HG02943 (cell line): ENCODE results near the gene KCNJ18.
"Not testable (repeated sequence)": the region's sequence is repeated elsewhere in the genome, so short reads cannot be mapped to it uniquely, and the experiment has no call there.

ENCODE experiments used
- ATAC-seq: cut with Tn5 transposase; IDR thresholded peaks from one replicate; pipeline ENCODE4 v1.9.1; 2021; ENCODE audit warnings: mild to moderate bottlenecking, low read depth, moderate library complexity; ENCODE audit not compliant: unreplicated experiment

The KCNJ18 gene

DNA sequence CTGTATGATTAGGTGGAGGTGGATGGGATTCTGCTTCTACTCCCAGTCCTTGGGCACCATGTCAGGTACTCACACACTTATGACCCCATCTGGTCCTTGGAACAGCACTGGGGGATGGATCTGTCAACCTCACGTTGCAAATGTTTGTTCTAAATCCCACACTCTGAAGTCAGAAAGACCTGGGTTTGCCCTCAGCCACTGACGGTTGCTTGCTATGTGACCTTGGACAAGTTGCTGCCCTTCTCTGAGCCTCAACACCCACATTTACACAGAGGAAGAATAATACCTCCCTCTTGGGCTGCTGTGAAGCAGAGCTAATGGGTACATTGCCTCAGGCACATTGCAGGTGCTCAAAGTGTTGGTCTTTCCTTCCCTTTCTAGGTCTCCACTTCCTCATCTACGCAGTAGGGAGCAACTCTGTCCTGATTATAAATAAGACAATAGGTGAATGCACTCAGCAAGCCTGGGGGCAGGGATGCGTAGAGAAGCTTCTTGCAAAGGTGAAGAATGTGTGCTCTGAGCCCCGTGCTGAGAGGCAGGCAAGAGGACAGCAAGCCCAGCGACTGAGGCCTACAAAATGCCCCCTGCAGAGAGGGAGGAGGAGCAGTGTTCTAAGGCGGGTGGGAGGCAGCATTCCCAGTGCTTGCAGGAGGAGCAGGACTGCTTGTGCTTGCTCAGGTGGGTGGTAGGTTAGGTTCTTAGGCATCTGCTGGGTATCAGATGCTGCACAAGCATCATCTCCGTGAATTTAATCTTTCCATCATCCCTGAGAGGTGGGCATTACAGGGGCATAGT, 21.8 kb upstream of the KCNJ18 start:
- not testable (repeated sequence) for ATAC-seq

DNA sequence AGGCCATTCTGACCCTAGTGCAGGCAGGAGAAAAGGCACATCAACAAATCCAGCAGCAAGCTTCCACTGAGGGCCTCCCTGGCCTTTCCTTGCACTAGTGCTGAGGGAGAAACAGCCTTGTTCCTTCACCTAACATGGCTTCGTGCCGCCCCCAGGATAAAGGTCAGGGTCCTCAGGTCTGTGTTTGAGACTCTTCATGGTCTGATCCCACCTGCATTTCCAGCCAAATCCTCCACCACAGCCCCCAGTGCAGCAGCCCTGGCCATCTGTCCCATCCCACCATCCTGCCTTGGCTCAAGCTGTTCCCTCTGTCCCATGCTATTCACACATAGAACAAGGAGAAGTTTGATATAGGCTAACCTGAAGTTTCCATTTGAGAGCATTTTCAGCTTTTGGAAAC, 20.9 kb upstream of the KCNJ18 start:
- ATAC-seq: not testable (repeated sequence)

DNA sequence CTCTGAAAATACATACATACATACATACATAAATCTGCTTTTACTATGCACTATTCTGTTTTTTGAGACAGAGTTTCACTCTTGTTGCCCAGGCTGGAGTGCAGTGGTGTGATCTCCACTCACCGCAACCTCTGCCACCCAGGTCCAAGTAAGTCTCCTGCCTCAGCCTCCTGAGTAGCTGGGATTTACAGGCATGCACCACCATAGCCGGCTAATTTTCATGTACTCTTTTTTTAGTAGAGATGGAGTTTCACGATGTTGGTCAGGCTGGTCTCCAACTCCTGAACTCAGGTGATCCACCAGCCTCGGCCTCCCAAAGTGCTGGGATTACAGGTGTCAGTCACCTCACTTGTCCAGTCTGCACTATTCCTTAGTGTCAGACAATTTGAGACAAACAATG, 20.5 kb upstream of the KCNJ18 start:
- ATAC-seq: not testable (repeated sequence)

DNA sequence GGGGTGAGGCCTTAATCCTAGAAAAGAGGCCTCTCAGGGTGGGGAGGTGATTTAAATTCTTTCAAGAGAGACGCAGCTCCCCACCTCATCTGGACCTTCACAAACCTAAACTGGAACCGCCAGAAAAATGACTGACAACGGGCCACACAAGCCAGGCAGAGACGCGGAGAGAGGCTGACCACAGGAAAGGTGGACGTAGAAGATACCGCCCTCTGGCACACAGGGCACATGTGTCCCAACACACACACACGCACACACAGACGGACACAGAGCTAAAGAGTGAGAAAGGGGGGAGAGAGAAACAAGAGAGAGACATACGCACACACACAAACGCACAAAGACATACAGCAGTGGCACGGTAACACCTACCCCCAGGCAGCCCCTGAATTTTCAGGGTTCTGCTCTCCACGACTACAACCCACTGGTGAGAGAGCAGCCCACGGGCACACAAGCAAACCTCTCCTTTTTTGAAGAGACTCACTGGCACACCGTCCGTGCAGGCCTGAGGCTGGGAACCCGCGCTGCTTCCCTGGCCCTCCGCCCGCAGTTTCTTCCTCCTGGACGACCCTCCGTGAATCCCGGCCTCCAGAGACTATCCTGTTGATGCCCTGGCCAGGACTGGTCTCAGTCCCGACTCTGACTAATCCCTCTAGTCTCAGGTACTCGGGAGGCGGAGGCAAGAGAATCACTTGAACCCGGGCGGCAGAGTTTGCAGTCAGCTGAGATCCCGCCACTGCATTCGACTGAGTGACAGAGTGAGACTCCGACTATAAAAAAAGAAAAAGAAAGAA, 18.7 kb upstream of the KCNJ18 start:
- not testable (repeated sequence) for ATAC-seq

DNA sequence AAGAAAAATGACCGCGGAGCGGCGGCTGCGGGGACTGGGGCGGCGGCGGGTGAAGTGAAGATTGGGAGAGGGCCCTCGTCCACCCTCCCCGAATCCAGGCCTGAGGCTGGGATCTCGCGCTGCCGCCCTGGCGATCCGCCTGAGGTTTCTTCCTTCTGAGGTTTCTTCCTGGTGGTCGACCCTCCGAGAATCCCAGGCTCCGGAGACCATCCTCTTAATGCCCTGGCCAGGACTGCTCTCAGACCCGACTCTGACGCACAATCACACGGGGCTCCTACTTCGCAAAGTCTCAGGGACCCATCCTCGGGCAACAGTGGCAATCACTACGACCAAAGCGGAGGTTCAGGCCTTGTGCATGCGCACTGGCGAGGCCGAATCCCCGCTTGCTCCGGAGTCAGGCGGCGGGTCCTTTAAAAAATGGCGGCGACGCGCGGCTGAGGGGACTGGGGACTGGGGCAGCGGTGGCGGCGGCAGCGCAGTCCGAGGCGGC, 18.0 kb upstream of the KCNJ18 start:
- ATAC-seq: no peak

DNA sequence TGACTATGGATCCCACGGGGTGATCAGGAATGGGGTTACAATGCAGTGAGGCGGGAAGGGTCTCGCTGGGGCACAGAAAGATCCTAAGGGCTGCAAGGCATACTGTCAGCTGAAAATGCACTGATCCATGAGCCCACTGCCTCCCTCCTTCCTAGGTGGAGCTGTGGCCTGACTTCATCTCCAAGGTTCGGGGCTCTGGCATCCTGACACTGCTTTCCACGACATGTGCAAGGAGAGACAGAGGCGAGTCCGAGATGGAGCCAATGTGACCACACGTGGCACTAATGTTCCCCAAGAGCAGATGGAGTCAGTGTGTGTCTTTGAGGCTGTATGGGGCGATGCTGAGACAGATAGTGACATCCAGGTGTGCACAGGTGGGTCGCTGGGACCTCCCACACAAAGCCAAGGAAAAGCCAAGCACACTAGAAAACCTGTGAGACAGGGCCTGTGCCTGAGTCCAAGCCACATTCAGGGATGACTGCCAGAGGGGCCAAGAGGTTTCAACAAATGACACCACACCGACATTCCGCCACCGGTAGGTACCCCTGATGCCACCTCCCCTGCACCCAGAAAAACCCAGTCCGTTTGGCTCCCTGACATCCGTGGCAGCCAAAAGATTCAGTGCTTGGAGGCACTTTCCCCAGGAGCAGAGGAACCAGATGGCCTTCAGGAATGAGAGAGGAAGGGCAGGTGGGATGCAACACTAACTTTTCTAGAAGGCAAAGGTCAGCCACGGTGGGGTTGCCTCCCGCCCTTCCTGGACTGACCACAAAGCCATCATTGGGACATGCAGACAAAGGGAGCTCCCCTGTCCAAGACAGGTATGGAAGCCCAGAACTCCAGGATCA, 17.2 kb upstream of the KCNJ18 start:
- ATAC-seq: not testable (repeated sequence)

DNA sequence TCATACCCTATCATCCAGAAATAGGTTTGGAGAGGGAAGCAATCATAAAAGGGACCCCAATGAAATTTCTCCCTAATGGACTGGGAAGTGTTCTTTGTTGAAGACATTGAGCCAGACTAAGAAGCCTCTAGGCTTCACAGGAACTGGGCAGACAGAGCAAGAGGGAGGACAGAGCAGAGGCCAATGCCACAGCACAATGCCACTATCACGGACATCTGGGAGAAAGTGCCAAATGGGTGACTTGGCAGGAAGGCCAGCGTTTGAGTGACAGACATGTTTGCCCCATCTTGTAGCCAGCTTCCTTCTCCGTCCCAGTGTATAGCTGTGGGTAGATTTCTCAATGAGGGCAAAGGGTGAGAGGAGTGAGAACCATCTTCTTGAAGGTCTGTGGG, 16.6 kb upstream of the KCNJ18 start:
- ATAC-seq: not testable (repeated sequence)

DNA sequence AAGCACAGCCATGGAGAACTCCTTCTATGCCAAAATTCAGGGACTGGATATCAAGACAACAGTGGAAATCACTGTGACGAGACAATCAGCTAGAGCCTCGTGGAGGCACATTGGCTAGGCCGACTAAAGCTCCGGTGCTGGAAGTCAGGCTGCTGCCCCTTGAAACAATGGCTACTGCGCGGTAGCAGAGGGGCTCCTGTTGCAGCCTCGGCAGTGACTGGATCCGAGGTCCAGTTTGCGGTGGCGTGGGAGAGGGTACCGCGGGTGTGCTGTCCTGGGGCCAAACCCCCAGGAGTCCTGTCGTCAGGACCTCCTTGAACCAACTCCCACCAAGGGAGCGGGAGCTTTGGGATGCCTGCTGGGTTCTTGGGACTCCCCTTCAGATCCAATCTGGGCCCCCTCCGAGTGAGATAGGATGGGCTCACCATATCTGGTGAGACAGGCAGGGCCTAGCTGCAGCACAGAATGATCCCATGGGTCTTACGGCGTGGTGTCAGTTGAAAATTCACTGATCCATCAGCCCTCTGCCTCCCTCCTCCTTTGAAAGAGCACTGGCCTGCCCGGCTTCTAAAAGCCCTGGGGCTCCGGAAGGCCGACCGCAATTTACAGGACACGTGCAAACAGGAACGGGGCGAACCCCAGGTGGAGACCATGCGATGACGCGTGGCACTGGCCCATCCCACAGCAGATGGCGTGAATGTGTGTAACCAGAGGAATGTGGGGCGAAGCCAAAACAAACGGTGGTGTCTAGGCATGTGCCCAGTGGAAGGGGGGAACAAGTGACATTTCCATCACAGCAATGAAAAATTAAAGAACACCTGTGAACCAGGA, 15.8 kb upstream of the KCNJ18 start:
- no peak for ATAC-seq

DNA sequence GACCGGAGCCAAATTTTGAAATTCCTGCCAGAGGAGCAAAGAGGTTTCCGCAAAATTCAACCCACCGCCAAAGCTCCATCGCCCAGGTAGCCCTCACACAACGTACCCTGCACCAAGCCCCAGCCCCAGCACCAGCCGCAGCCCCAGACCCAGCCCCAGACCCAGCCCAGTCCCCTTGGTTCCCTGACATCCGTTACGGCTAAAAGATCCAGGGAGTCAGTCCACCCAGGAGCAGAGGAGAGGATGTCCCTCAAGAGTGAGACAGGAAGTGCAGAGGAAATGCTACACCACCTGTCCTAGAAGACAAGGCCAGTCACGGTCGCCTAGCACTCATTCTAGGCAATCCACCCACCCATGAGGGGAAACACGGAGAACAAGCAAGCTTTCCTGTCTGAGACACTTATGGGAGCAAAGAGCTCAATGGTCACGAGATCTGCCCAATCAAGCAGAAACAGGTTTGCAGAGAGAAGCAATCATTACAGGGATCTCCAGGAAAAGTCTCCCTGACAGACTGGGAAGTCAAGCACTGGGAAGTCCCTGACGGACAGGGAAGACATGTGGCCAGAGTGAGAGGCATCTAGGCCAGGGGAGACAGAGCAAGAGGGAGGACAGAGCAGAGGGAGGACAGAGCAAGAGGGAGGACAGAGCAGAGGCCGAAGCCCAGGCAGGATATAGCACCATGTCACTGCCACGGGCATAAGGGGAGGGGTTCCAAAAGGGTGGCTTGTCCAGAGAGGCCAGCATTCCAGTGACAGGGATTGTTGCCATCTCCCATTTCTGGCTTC, 15.0 kb upstream of the KCNJ18 start:
- no peak for ATAC-seq

DNA sequence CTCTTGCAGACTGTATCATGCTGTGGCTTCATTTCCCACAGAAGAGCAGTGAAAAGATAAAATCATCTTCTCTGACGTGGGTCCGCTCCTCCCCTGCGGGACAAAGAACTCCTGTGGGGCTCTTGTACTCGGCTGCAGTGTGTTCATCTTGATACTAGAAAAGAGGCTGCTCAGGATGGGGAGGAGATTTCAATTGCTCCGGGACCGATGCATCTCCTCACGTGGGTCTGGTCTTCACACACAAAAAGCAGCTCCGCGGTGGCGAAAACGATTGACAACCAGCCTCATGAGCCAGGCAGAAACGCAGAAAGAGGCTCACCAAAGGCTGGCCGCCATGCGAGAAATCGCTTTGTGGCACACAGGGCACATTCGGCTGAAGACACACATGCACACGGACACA, 14.4 kb upstream of the KCNJ18 start:
- ATAC-seq: no peak

DNA sequence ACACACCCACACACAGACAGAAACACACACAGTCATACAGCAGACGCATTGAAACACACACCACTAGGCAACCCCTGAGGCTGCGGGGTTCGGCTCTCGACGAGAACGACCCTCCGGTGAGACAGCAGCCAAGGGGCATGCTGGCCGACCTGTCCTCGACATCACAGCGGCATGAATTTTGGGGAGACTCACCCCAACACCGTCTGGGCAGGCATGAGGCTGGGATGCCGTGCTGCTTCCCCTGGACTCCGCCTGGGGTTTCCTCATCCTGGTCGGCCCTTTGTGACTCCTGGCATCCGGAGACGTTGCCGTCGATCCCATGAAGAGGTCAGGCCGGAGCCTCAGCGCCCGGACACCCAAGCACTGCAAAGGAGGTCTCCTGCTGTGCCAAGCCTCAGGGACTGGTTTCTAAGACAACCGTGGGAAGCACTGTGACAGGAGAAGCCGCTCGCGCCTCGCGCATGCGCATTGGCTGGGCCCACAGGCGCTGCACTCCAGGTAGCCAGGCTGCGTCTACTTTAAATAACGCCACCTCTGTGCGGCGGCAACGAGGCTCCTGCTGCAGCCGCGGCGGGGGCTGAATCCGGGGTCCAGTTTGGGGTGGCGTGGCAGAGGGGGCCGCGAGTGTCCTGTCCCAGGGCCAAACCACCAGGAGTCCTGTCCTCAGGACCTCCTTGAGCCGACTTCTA, 13.8 kb upstream of the KCNJ18 start:
- no peak for ATAC-seq

DNA sequence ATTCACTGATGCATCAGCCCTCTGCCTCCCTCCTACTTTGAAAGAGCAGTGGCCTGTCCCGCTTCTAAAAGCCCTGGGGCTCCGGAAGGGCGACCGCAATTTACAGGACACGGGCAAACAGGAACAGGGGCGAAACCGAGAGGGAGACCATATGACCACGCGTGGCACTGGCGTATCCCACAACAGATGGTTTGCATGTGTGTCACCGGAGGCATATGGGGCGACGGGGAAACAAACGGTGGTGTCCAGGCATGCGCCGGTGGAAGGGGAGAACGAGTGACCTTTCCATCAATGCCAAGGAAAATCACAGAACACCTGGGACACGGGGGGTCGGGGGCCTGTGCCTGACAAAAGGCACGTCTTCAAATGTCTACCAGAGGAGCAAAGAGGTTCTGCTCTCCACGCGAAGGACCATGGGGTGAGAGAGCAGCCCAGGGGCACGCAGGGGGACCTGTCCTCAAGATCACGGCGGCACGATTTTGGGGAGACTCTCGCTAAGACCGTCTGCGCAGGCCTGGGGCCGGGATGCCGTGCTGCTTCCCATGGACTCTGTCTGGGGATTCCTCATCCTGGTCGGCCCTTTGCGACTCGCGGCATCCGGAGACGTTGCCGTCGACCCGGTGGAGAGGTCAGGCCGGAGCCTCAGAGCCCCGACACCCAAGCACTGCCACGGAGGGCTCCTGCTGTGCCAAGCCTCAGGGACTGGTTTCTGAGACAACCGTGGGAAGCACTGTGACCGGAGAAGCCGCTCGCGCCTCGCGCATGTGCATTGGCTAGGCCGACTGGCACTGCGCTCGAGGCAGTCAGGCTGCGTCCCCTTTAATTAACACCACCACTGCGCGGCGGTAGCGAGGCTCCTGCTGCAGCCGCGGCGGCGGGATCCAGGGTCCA, 12.8 kb upstream of the KCNJ18 start:
- no peak for ATAC-seq

DNA sequence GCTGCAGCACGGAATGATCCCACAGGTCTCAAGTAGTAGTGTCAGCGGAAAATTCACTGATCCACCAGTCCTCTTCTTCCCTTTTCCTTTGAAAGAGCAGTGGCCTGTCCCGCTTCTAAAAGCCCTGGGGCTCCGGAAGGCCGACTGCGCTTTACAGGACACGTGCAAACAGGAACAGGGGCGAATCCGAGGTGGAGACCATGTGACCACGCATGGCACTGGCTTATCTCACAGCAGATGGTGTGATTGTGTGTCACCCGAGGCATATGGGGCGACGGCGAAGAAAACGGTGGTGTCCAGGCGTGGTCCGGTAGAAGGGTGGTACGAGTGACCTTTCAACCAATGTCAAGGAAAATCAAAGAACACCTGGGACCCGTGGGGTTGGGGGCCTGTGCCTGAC, 12.0 kb upstream of the KCNJ18 start:
- no peak for ATAC-seq

DNA sequence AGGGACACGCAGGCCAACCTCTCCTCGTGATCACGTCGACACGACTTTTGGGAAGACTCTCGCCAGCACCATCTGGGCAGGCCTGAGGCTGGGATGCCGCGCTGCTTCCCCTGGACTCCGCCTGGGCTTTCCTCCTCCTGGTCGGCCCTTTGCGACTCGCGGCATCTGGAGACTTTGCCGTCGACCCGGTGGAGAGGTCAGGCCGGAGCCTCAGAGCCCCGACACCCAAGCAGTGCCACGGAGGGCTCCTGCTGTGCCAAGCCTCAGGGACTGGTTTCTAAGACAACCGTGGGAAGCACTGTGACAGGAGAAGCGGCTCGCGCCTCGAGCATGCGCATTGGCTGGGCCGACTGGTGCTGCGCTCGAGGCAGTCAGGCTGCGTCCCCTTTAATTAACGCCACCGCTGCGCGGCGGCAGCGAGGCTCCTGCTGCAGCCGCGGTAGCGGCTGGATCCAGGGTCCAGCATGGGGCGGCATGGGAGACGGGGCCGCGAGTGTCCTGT, 11.4 kb upstream of the KCNJ18 start:
- not testable (repeated sequence) for ATAC-seq

DNA sequence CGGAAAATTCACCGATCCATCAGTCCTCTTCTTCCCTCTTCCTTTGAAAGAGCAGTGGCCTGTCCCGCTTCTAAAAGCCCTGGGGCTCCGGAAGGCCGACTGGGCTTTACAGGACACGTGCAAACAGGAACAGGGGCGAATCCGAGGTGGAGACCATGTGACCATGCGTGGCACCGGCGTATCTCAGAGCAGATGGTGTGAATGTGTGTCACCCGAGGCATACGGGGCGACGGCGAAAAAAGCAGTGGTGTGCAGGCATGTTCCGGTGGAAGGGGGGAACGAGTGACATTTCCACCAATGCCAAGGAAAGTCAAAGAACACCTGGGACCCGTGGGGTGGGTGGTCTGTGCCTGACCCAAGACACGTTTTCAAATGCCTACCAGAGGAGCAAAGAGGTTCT, 10.7 kb upstream of the KCNJ18 start:
- not testable (repeated sequence) for ATAC-seq

DNA sequence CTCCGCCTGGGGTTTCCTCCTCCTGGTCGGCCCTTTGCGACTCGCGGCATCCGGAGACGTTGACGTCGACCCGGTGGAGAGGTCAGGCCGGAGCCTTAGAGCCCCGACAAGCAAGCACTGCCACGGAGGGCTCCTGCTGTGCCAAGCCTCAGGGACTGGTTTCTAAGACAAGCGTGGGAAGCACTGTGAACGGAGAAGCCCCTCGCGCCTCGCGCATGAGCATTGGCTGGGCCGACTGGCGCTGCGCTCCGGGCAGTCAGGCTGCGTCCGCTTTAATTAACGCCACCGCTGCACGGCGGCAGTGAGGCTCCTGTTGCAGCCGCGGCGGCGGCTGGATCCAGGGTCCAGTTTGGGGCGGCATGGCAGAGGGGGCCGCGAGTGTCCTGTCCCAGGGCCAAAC, 10.2 kb upstream of the KCNJ18 start:
- not testable (repeated sequence) for ATAC-seq

DNA sequence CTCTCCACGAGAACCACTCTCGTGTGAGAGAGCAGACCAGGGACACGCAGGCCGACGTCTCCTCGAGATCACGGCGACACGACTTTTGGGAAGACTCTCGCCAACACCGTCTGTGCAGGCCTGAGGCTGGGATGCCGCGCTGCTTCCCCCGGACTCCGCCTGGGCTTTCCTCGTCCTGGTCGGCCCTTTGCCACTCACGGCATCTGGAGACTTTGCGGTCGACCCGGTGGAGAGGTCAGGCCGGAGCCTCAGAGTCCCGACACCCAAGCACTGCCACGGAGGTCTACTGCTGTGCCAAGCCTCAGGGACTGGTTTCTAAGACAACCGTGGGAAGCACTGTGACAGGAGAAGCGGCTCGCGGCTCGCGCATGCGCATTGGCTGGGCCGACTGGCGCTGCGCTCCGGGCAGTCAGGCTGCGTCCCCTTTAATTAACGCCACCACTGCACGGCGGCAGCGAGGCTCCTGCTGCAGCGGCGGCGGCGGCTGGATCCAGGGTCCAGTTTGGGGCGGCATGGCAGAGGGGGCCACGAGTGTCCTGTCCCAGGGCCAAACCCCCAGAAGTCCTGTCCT, 9.1 kb upstream of the KCNJ18 start:
- not testable (repeated sequence) for ATAC-seq
